Activated CD4-positive, alpha-beta T cell treated with anti-CD3 and anti-CD28 coated beads, Interleukin-2, Interleukin-6, amounts not matched to agents 100 ng/mL and 50 ng/mL, durations not matched to agents 16 hours and 8 hours (primary cell): ENCODE data around the gene KRT14.
"Not testable (repeated sequence)": the region's sequence is repeated elsewhere in the genome, so short reads cannot be mapped to it uniquely, and the experiment has no call there.

ENCODE experiments used
- DNase-seq: peaks from one replicate; pipeline ENCODE4 v3.0.0-alpha.2; 2020

The KRT14 gene

DNA sequence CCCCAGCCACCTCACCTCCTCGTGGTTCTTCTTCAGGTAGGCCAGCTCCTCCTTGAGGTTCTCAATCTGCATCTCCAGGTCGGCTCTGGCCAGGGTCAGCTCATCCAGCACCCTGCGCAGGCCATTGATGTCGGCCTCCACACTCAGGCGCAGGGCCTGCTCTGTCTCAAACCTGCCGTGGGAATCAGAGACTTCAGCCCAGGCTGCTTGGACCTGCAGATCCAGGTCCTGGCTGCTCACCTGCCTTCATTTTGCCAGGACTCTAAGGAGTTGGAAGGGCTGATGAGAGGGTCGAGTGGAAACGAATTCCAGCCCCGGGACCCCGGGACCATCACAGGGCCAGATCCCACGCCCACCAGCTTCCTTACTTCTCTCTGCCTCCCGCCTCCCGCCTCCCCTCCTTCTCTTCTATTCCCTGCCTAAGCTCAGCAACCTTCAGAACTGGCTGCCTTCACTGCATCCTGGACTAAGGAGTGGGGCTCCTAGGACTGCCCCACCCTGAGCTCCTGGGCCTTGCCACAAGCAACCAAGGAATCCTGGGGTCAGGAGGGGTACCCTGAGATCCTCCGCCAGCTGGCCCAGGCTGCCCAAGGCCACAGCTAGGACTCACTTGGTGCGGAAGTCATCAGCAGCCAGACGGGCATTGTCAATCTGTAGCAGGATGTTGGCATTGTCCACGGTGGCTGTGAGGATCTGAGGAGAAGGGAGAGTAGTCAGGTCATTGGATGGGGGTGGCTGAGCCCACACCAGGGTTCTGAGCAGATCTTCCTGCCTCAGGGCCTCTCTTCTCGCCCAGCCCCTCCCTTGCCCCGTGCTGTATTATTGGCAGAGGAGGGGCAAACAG, 35.9 kb upstream of the KRT14 start:
- DNase-seq, result not testable (repeated sequence)

GRCh38 chr17:41621916-41622315, 35.2 kb upstream of the KRT14 start:
- DNase-seq, result no peak

DNA sequence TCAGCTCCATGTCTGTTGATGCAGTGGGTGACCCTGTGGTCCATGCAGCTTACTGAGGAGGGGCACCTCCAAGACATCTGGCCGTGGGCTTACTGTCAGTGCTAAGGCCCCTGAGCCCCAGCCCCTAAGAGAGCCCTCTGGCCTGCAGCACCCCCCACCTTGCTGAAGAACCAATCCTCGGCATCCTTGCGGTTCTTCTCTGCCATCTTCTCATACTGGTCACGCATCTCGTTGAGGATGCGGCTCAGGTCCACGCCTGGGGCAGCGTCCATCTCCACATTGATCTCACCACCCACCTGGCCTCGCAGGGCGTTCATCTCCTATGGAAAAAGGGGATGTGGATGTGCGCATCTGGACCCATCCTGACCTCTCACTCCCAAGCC, 34.7 kb upstream of the KRT14 start:
- not testable (repeated sequence) for DNase-seq

DNA sequence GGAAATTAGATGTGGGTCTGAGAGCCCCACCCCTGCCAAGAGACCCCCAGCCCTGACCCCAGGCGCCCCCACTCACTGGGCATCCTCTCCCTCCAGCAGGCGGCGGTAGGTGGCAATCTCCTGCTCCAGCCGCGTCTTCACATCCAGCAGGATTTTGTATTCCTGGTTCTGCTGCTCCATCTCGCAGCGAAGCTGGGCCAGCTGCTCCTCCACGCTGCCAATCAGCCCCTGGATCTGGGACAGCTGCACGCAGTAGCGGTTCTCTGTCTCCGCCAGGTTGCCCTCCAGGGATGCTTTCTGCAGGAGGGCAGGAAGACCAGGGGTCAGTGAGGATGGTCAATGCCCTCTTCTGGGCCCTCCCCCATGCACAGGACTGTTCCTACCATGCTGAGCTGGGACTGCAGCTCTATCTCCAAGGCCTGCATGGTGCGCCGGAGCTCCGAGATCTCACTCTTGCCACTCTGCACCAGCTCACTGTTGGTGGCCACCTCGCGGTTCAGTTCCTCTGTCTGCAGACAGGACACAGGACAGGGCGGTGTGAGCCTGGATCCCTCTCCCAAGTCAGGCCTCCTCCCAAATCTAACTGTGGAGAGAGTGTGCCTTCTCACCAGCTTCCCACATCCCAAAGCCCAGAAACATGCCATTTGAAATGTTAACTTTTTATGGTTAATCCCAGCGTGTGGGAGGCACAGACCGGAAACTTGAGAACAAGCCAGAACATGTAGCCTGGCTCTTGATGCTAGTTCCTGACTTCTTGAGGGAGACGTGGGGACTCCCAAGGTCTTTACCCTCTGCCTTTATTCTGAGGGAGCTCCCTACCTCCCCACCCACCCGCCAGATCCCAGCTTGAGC, 34.1 kb upstream of the KRT14 start:
- no peak for DNase-seq

DNA sequence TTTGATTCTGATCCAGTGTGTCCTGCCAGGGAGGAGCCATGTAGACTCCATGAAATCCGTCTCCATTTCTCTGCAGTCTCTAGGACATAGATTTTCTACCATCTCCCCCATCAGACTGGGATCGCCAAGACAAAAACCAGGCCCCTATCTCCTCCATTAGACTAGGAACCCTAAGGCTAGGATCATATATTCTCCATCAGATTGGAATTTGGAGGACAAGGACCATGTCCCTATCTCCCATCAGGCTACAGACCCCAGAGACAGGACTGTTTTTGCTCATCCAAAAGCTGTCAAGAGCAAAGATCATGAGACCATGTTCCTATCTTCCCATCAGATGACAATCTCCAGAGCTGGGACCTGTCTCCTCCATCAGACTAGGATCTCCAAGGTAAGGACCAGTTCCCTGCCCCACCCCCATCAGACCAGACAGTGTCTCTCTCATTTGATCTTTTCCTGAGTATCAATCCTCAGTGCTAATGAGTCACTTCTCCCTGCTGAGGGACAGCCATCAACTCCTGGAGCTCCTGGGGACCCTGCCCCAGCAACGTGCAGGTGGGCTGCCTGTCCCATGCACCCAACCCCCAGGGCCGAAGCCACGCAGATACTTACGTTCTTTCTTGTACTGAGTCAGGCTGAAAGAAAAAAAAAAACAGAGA, 33.4 kb upstream of the KRT14 start:
- DNase-seq, result not testable (repeated sequence)

- DNase-seq, result no peak
Observed at GRCh38 chr17:41619036-41619926, 32.6 kb upstream of the KRT14 start.

- no peak for DNase-seq
Observed at GRCh38 chr17:41618341-41619035, 31.8 kb upstream of the KRT14 start.

- no peak for DNase-seq
Observed at GRCh38 chr17:41617698-41618097, 31.0 kb upstream of the KRT14 start.

- no peak for DNase-seq
Observed at GRCh38 chr17:41617136-41617535, 30.4 kb upstream of the KRT14 start.

GRCh38 chr17:41616486-41616885, 29.8 kb upstream of the KRT14 start:
- not testable (repeated sequence) for DNase-seq

GRCh38 chr17:41615454-41615853, 28.8 kb upstream of the KRT14 start:
- DNase-seq, result no peak

GRCh38 chr17:41614767-41615166, 28.1 kb upstream of the KRT14 start:
- DNase-seq, result not testable (repeated sequence)

DNA sequence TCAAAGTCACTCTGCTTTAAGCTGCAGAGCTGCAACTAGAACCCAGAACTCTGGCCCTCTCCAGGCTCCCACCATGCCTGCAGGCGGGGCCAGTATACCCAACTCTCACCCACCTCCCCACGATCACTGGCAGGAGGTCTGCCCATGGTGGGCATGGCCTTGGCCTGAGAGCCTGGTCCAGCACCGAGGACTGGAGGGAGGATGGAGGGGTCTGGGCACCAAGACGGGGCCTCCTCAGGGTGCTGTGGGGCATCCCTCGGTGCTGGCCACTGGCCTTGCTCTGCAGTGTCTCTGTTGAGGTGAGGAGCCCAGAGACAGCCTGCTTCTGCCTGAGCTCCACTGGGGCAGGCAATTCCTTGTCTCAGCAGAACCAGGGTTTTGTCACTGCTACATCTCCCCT, 27.4 kb upstream of the KRT14 start:
- DNase-seq, result no peak

DNA sequence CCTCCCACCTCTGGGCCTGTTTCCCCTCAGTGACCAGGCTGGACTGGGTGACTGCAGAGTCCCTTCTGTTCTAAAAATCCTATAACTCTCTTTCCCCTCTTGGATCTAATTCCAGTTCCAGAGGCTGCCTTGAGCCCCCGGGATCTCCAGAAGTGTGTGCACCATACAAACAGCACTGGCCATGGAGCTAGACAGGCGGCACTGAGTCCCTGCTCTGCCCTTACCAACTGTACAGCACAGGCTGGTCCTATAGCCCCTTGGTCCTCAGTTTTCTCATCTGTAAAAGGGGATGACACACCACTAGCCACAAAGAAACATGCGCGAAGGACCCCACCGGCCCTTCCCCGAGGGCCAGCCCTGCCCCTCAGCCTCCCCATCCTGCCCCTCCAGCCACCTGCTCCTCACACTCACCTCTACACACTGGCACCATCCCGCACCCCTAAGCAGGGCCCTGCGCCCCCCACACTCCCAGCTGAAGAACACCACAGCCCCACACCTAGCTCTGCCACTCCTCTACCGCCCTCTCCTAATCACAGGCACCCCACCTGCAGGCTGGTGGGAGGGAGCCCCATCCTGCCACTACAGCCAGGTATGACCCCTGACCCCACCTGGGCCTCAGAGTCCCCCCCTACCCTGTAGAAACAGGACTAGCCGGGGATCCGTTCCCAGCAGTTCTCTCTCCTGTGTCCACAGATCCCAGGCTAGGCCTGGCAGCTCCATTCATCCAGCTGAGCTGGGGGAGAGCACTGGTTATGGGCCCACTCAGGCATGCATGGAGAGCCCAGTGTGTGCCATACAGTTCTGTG, 26.8 kb upstream of the KRT14 start:
- DNase-seq, result no peak

DNA sequence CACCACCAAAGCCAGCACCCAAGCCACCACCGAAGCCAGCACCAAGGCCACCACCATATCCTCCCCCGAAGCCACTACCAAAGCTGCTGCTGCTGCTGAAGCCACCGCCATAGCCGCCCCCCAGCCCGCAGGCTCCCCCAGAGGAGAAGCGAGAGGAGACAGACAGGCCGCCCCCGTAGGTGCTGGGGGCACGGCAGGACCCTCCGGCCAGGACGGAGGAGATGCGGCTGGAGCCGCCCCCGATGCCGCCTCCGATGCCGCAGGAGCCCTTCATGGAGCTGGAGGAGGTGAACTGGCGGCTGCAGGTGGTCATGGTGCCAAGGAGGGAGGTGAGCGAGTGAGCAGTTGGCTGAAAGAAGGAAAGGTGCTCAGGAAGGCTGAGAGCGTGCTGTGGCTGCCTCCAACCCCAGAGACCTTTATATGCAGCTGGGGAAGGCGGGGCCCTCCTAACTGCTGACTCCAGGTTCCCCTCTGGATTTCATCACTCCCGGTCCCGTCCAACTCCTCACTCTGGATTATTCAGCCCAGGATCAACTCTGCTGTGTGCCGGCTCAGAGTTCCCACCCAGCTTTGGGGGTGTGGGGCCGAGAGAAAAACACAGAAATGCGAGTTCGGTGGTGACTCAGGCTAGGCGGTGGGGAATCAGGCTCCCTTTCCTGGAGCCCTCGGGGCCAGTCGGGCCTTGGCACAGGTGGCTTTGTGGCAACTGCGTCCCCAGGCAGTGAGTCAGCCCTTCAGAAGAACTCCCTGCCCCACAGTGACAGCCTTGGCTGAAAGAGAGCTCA, 25.9 kb upstream of the KRT14 start, which contains the start of gene KRT16:
Gene KRT16, minus strand, starts transcription at position 392 of the 785 bp plus-strand sequence. Its CDS starts 79 bp downstream, at position 313.
- DNase-seq, result not testable (repeated sequence)

GRCh38 chr17:41610965-41611640, 24.4 kb upstream of the KRT14 start:
- no peak for DNase-seq

GRCh38 chr17:41610061-41610517, 23.4 kb upstream of the KRT14 start:
- not testable (repeated sequence) for DNase-seq

DNA sequence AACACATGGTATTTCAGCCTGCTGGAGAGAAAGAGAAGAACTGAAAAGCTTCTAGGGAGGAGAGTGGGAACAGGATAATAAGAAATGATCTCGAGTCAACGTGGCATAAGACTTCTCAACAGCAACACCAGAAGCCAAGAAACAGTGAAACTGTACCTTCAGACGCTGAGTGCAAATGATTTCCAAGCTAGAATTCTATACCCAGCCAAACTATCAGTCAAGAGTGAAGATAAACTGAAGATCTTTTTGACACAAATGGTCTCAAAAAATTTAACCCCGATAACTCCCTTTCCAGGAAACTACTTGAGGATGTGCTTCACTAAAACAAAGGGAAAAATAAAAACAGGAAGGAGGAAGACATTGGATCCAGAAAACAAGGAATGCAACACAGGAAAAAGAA, 20.2 kb upstream of the KRT14 start:
- not testable (repeated sequence) for DNase-seq

- DNase-seq, result no peak
Observed at GRCh38 chr17:41602524-41602923, 15.8 kb upstream of the KRT14 start.
